CD14-positive monocyte (primary cell): ENCODE measurements around the gene USP47. TPM values are rescaled to one million over a fixed set of nuclear protein-coding genes. Genes with fewer than 3 reads are reported as not detected.

ENCODE experiments used
- DNase-seq, 3 donors: peaks; one replicate each; pipeline ENCODE4 v3.0.0-alpha.2; 2011 to 2022
- H2AFZ ChIP-seq: 2 replicates; pipeline ENCODE4 v1.6.0; 2012; ENCODE audit warnings: mild to moderate bottlenecking, low read depth, low read length, inconsistent platforms; ENCODE audit not compliant: insufficient read depth, poor library complexity, severe bottlenecking
- H3K27ac ChIP-seq, 2 donors: 1 replicate in 1 of 2; 2 replicates in 1 of 2; pipeline ENCODE4 v1.5.1; 2012 to 2013; ENCODE audit warnings: low read length in 2 of 2, control low read depth in 1 of 2, inconsistent platforms in 1 of 2, low read depth in 1 of 2, mild to moderate bottlenecking in 1 of 2
- H3K27me3 ChIP-seq, 2 donors: one replicate each; pipeline versions ENCODE4 v1.6.0 to v1.6.1; 2011 to 2013; ENCODE audit warnings: low read length in 2 of 2; ENCODE audit not compliant: control insufficient read depth in 2 of 2, insufficient read depth in 2 of 2
- H3K36me3 ChIP-seq, 2 donors: replicated peaks in 1 of 2; 1 replicate in 1 of 2; 2 replicates in 1 of 2; pipeline versions ENCODE4 v1.5.1 to v1.6.1; 2012 to 2013; ENCODE audit warnings: low read length in 2 of 2, control low read depth in 1 of 2, inconsistent platforms in 1 of 2, mild to moderate bottlenecking in 1 of 2; ENCODE audit not compliant: insufficient read depth in 2 of 2, control insufficient read depth in 1 of 2
- H3K4me1 ChIP-seq, 2 donors: 1 replicate in 1 of 2; 2 replicates in 1 of 2; pipeline versions ENCODE4 v1.5.1 to v1.6.1; 2012 to 2013; ENCODE audit warnings: low read length in 2 of 2, control low read depth in 1 of 2, inconsistent platforms in 1 of 2, mild to moderate bottlenecking in 1 of 2, moderate library complexity in 1 of 2; ENCODE audit not compliant: insufficient read depth in 2 of 2, control insufficient read depth in 1 of 2
- H3K4me2 ChIP-seq: replicated peaks from 2 replicates; pipeline ENCODE3; 2012; ENCODE audit warnings: low read length, moderate library complexity, mild to moderate bottlenecking; ENCODE audit not compliant: poor library complexity, severe bottlenecking; ENCODE audit errors: extremely low read depth
- H3K4me3 ChIP-seq, 3 experiments: fragments of 200-600 bp in 1 of 3; sonication (generic) in 1 of 3; replicated peaks in 1 of 3; 1 replicate in 2 of 3; 2 replicates in 1 of 3; pipeline ENCODE4 v1.5.1; 2011 to 2013; ENCODE audit warnings: low read length in 3 of 3, mild to moderate bottlenecking in 3 of 3, control low read depth in 2 of 3, low read depth in 2 of 3, inconsistent platforms in 1 of 3, moderate library complexity in 1 of 3
- H3K79me2 ChIP-seq: 2 replicates; pipeline ENCODE4 v1.6.0; 2012; ENCODE audit warnings: mild to moderate bottlenecking, control low read depth, inconsistent platforms, low read length, moderate library complexity; ENCODE audit not compliant: insufficient read depth
- H3K9ac ChIP-seq: 2 replicates; pipeline ENCODE4 v1.6.0; 2017; ENCODE audit warnings: low read length, mild to moderate bottlenecking; ENCODE audit not compliant: insufficient read depth, poor library complexity, severe bottlenecking
- H3K9me3 ChIP-seq, 2 donors: replicated peaks in 1 of 2; 1 replicate in 1 of 2; 2 replicates in 1 of 2; pipeline versions ENCODE4 v1.5.1 to v1.6.1; 2012 to 2013; ENCODE audit warnings: low read length in 2 of 2, control low read depth in 1 of 2; ENCODE audit not compliant: control insufficient read depth in 1 of 2, insufficient read depth in 1 of 2
- H4K20me1 ChIP-seq: 2 replicates; pipeline ENCODE4 v1.6.0; 2012; ENCODE audit warnings: mild to moderate bottlenecking, low read length, control low read depth, moderate library complexity; ENCODE audit not compliant: insufficient read depth
- H3K27ac Mint-ChIP-seq, 7 donors: one replicate each; pipeline ENCODE4 v1.8.0; 2020; ENCODE audit warnings: mild to moderate bottlenecking in 7 of 7, mixed read lengths in 7 of 7, moderate library complexity in 6 of 7, inconsistent platforms in 2 of 7
- H3K27me3 Mint-ChIP-seq, 3 donors: one replicate each; pipeline ENCODE4 v1.8.0; 2021 to 2022; ENCODE audit warnings: low read depth in 3 of 3, mild to moderate bottlenecking in 3 of 3, mixed read lengths in 3 of 3, moderate library complexity in 3 of 3, inconsistent platforms in 1 of 3
- H3K36me3 Mint-ChIP-seq, 2 donors: one replicate each; pipeline ENCODE4 v1.8.0; 2020; ENCODE audit warnings: mixed read lengths in 2 of 2, inconsistent platforms in 1 of 2, mild to moderate bottlenecking in 1 of 2
- H3K4me1 Mint-ChIP-seq: one replicate; pipeline ENCODE4 v1.8.0; 2020; ENCODE audit warnings: mild to moderate bottlenecking, mixed read lengths
- H3K4me3 Mint-ChIP-seq, 2 donors: one replicate each; pipeline ENCODE4 v1.8.0; 2020; ENCODE audit warnings: mild to moderate bottlenecking in 2 of 2, mixed read lengths in 2 of 2, moderate library complexity in 1 of 2
- H3K9me3 Mint-ChIP-seq, 7 donors: one replicate each; pipeline ENCODE4 v1.8.0; 2020 to 2022; ENCODE audit warnings: mixed read lengths in 7 of 7, mild to moderate bottlenecking in 6 of 7, moderate library complexity in 6 of 7, inconsistent platforms in 2 of 7
- CTCF ChIP-seq: fragments of 200-600 bp; IDR thresholded peaks from one replicate; pipeline ENCODE4 v1.8.0; 2022; ENCODE audit warnings: antibody characterized with exemption, mild to moderate bottlenecking
- WGBS: methylation state at CpG from one replicate; pipeline ENCODE4 v1.1.5; 2013; ENCODE audit warnings: missing lambda C conversion rate; ENCODE audit not compliant: insufficient coverage; 5-methylcytosine and 5-hydroxymethylcytosine counted together
- intact Hi-C, 2 donors: fragments of 100-400 bp; cut with micrococcal nuclease; formaldehyde crosslinking; loops; one replicate each; pipeline versions ENCODE4 v1.15.0 to v1.15.1; 2023
- polyA plus RNA-seq, 3 donors: library from polyadenylated mRNA; depleted of rRNA in 1 of 3; unstranded in 2 of 3; stranded (reverse) in 1 of 3; fragments of 300-500 nt in 2 of 3; fragments of >200 nt in 1 of 3; fragmentation: Illumina TruSeq in 2 of 3; gene quantifications; 1 replicate in 2 of 3; 2 replicates in 1 of 3; pipeline ENCODE4 v1.2.3, GENCODE V29; 2012 to 2021

Gene USP47
- polyA plus RNA-seq, 3 donors, result 8.1 to 17.5 (median 10.5) TPM

- H3K4me1 Mint-ChIP-seq, result peaks cover 2% of the 10 kb centered on the region
- H3K9me3 ChIP-seq, result no peaks in the 10 kb centered on the region
Measured at GRCh38 chr11:11963067-11963466, 121.3 kb downstream of the USP47 start.

GRCh38 chr11:11963842-11964773, 122.3 kb downstream of the USP47 start:
- H3K27ac Mint-ChIP-seq, result no peak overlapping the region
- Histone ChIP-seq H3K4me2 (no peak overlapping the region), H3K4me3 (no peak overlapping the region), H2AFZ (no peak overlapping the region), H3K4me1 (no peaks in the 10 kb centered on the region), H3K9me3 (no peaks in the 10 kb centered on the region), H3K79me2 (no peaks in the 10 kb centered on the region), H3K9ac (no peak overlapping the region), H4K20me1 (no peaks in the 10 kb centered on the region), H3K27me3 (no peaks in the 10 kb centered on the region), H3K36me3 (peaks cover 0 to under 1% of the 10 kb centered on the region in 2 donors), H3K27ac (no peak overlapping the region)
- H3K4me3 Mint-ChIP-seq, result no peak overlapping the region
- TF ChIP-seq CTCF, result no peak
- H3K27me3 Mint-ChIP-seq, result peaks cover 3 to 7% (median 6%) of the 10 kb centered on the region in 3 donors
- H3K36me3 Mint-ChIP-seq, result no peaks in the 10 kb centered on the region
- peaks cover 2% of the 10 kb centered on the region for H3K4me1 Mint-ChIP-seq
- intact Hi-C loops, result no loop called here
- H3K9me3 Mint-ChIP-seq, result peaks cover 0 to 9% (median 4%) of the 10 kb centered on the region in 7 donors
- DNase-seq, result no peak
- 89% methylated on average over 7 of the region's 15 CpGs for WGBS

More at GRCh38 chr11:11963067-11963466, 121.3 kb downstream of the USP47 start:
- Histone ChIP-seq H4K20me1 (no peaks in the 10 kb centered on the region), H3K4me2 (no peak overlapping the region), H3K27ac (no peak overlapping the region), H2AFZ (no peak overlapping the region), H3K4me3 (no peak overlapping the region), H3K9ac (no peak overlapping the region), H3K4me1 (no peaks in the 10 kb centered on the region), H3K27me3 (no peaks in the 10 kb centered on the region), H3K36me3 (peaks cover 5 to 11% of the 10 kb centered on the region in 2 donors), H3K79me2 (no peaks in the 10 kb centered on the region)
- 100% methylated on average over 2 of the region's 7 CpGs for WGBS
- TF ChIP-seq CTCF, result no peak
- Mint-ChIP-seq H3K27ac (no peak overlapping the region), H3K4me3 (no peak overlapping the region), H3K36me3 (peaks cover 5 to 6% of the 10 kb centered on the region in 2 donors), H3K9me3 (peaks cover 0 to 9% (median 4%) of the 10 kb centered on the region in 7 donors), H3K27me3 (peaks cover 3 to 7% (median 6%) of the 10 kb centered on the region in 3 donors)
- intact Hi-C loops, result no loop called here
- DNase-seq, result no peak
